SK-N-SH treated with all-trans-retinoic acid at 6 μM for 48 hours (cell line): Measurements from ENCODE around the gene PGR.

Source experiments
- ARNTL ChIP-seq: fragments of 450-650 bp; formaldehyde crosslinking; IDR thresholded peaks from 2 replicates; pipeline ENCODE4 v1.5.0; 2020; ENCODE audit warnings: low read depth, mild to moderate bottlenecking, moderate library complexity, borderline replicate concordance
- BACH2 ChIP-seq: fragments of 250-450 bp; sonication (Bioruptor Pico); IDR thresholded peaks from 2 replicates; pipeline ENCODE4 v1.9.0; 2021; ENCODE audit warnings: mild to moderate bottlenecking, borderline replicate concordance
- CSDC2 ChIP-seq: fragments of 250-450 bp; sonication (Bioruptor Pico); IDR thresholded peaks from 2 replicates; pipeline ENCODE4 v1.5.0; 2020; ENCODE audit warnings: mild to moderate bottlenecking, moderate library complexity
- GLIS3 ChIP-seq: fragments of 250-450 bp; sonication (Bioruptor Pico); IDR thresholded peaks from 2 replicates; pipeline ENCODE4 v1.5.0; 2020; ENCODE audit warnings: mild to moderate bottlenecking, moderate library complexity
- ISL1 ChIP-seq: fragments of 250-450 bp; sonication (Bioruptor Pico); IDR thresholded peaks from 2 replicates; pipeline ENCODE4 v2.1.2; 2022; ENCODE audit warnings: mild to moderate bottlenecking, moderate library complexity
- PATZ1 ChIP-seq: fragments of 250-450 bp; sonication (Bioruptor Pico); IDR thresholded peaks from 2 replicates; pipeline ENCODE4 v1.8.0; 2020; ENCODE audit warnings: mild to moderate bottlenecking, moderate library complexity, borderline replicate concordance
- PPARA ChIP-seq: fragments of 250-450 bp; sonication (Bioruptor Pico); IDR thresholded peaks from 2 replicates; pipeline ENCODE4 v1.5.0; 2020; ENCODE audit warnings: mild to moderate bottlenecking, borderline replicate concordance
- RARB ChIP-seq: fragments of 250-450 bp; sonication (Bioruptor Pico); IDR thresholded peaks from 2 replicates; pipeline ENCODE4 v1.8.0; 2021; ENCODE audit warnings: mild to moderate bottlenecking, moderate library complexity
- TOX ChIP-seq: fragments of 250-450 bp; sonication (Bioruptor Pico); IDR thresholded peaks from 2 replicates; pipeline ENCODE4 v1.8.0; 2021; ENCODE audit warnings: mild to moderate bottlenecking, moderate library complexity, borderline replicate concordance
- ZFP30 ChIP-seq: fragments of 450-650 bp; formaldehyde crosslinking; IDR thresholded peaks from 2 replicates; pipeline ENCODE4 v1.5.0; 2022; ENCODE audit warnings: mild to moderate bottlenecking, moderate library complexity
- TF ChIP-seq, protein P1 (sequence below): fragments of 250-450 bp; sonication (Bioruptor Pico); IDR thresholded peaks from 2 replicates; pipeline ENCODE4 v1.5.1; 2020; ENCODE audit warnings: low read depth, mild to moderate bottlenecking, moderate library complexity
- TF ChIP-seq, protein P2 (sequence below): fragments of 250-450 bp; sonication (Bioruptor Pico); IDR thresholded peaks from 2 replicates; pipeline ENCODE4 v1.8.0; 2021; ENCODE audit warnings: low read depth, mild to moderate bottlenecking, moderate library complexity, borderline replicate concordance

DNA sequence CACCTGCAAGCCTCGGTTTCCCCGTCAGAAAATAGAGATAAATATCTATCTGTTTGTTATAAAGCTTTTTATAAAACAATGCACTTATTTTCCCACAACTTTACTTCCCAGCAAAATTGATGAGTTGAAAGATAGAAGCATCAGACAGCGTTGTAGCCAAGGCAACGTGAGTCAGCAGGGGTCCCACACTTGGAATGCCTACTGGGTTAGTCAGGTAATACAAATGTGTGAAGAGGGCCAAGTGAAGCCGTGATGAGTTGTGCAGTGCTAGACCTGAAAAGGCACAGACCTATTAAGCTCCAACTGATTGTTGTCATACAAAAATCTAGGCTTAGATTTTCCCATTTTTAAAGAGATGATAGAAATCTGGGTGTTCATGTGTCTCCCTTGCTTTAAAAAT lies 118.7 kb downstream of the PGR start:
- TF ChIP-seq ARNTL (CRISPR knock-in tag) (no peak), CSDC2 (CRISPR knock-in tag) (no peak), ISL1 (CRISPR knock-in tag) (no peak), RARB (CRISPR knock-in tag) (no peak), PATZ1 (no peak), BACH2 (CRISPR knock-in tag) (no peak), GLIS3 (CRISPR knock-in tag) (no peak), TOX (CRISPR knock-in tag) (no peak), ZFP30 (CRISPR knock-in tag) (no peak), PPARA (no peak)
- TF ChIP-seq, protein P1, sequence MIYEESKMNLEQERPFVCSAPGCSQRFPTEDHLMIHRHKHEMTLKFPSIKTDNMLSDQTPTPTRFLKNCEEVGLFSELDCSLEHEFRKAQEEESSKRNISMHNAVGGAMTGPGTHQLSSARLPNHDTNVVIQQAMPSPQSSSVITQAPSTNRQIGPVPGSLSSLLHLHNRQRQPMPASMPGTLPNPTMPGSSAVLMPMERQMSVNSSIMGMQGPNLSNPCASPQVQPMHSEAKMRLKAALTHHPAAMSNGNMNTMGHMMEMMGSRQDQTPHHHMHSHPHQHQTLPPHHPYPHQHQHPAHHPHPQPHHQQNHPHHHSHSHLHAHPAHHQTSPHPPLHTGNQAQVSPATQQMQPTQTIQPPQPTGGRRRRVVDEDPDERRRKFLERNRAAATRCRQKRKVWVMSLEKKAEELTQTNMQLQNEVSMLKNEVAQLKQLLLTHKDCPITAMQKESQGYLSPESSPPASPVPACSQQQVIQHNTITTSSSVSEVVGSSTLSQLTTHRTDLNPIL (CRISPR knock-in tag) = no peak
- TF ChIP-seq, protein P2, sequence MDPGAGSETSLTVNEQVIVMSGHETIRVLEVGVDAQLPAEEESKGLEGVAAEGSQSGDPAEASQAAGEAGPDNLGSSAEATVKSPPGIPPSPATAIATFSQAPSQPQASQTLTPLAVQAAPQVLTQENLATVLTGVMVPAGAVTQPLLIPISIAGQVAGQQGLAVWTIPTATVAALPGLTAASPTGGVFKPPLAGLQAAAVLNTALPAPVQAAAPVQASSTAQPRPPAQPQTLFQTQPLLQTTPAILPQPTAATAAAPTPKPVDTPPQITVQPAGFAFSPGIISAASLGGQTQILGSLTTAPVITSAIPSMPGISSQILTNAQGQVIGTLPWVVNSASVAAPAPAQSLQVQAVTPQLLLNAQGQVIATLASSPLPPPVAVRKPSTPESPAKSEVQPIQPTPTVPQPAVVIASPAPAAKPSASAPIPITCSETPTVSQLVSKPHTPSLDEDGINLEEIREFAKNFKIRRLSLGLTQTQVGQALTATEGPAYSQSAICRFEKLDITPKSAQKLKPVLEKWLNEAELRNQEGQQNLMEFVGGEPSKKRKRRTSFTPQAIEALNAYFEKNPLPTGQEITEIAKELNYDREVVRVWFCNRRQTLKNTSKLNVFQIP (CRISPR knock-in tag) = no peak
